Right forelimb (tissue), 1 donor: ENCODE measurements around the gene ZNF500.

Experiments used
- DNase-seq: peaks from one replicate; pipeline ENCODE4 v3.0.0-alpha.2; 2018

The ZNF500 gene

GRCh38 chr16:4768549-4769305 is 1.8 kb upstream of the ZNF500 start:
- DNase-seq, result peak; percentile 99

GRCh38 chr16:4767872-4768548 is 1.0 kb upstream of the ZNF500 start:
- DNase-seq, result no peak

GRCh38 chr16:4765511-4766474 is 1.2 kb downstream of the ZNF500 start:
- no peak for DNase-seq

GRCh38 chr16:4763791-4764190 is 3.2 kb downstream of the ZNF500 start:
- DNase-seq, result no peak

GRCh38 chr16:4762205-4762604 is 4.8 kb downstream of the ZNF500 start:
- DNase-seq, result no peak

GRCh38 chr16:4760221-4760910 is 6.6 kb downstream of the ZNF500 start:
- DNase-seq, result no peak

- DNase-seq, result no peak
These were observed 11.3 kb downstream of the ZNF500 start for GRCh38 chr16:4755687-4756086.

- DNase-seq, result no peak
These were observed 12.1 kb downstream of the ZNF500 start for GRCh38 chr16:4754865-4755264.

- DNase-seq, result no peak
These were observed 13.7 kb downstream of the ZNF500 start for GRCh38 chr16:4753227-4753626.

GRCh38 chr16:4752351-4753100 is 14.4 kb downstream of the ZNF500 start:
- no peak for DNase-seq

- no peak for DNase-seq
These were observed 16.1 kb downstream of the ZNF500 start for GRCh38 chr16:4750896-4751295.

- DNase-seq, result no peak
These were observed 17.2 kb downstream of the ZNF500 start for GRCh38 chr16:4749700-4750257.

- DNase-seq, result no peak
These were observed 18.1 kb downstream of the ZNF500 start for GRCh38 chr16:4748682-4749411.

- DNase-seq, result no peak
These were observed 18.9 kb downstream of the ZNF500 start for GRCh38 chr16:4747906-4748681.

- DNase-seq, result no peak
These were observed 19.9 kb downstream of the ZNF500 start for GRCh38 chr16:4746991-4747574.

GRCh38 chr16:4746215-4746614 is 20.7 kb downstream of the ZNF500 start:
- DNase-seq, result no peak

GRCh38 chr16:4745274-4745569 is 21.7 kb downstream of the ZNF500 start:
- no peak for DNase-seq

- DNase-seq, result no peak
These were observed 22.2 kb downstream of the ZNF500 start for GRCh38 chr16:4744555-4745273.

GRCh38 chr16:4743226-4743878 is 23.6 kb downstream of the ZNF500 start:
- DNase-seq, result no peak
